HG03378 (cell line): ENCODE measurements around the gene PLEKHA4.
"Not testable (repeated sequence)": the region's sequence is repeated elsewhere in the genome, so short reads cannot be mapped to it uniquely, and the experiment has no call there.

Source experiments
- ATAC-seq: cut with Tn5 transposase; IDR thresholded peaks from one replicate; pipeline ENCODE4 v1.9.1; 2021; ENCODE audit warnings: mild to moderate bottlenecking, moderate library complexity; ENCODE audit not compliant: unreplicated experiment

Gene PLEKHA4

DNA sequence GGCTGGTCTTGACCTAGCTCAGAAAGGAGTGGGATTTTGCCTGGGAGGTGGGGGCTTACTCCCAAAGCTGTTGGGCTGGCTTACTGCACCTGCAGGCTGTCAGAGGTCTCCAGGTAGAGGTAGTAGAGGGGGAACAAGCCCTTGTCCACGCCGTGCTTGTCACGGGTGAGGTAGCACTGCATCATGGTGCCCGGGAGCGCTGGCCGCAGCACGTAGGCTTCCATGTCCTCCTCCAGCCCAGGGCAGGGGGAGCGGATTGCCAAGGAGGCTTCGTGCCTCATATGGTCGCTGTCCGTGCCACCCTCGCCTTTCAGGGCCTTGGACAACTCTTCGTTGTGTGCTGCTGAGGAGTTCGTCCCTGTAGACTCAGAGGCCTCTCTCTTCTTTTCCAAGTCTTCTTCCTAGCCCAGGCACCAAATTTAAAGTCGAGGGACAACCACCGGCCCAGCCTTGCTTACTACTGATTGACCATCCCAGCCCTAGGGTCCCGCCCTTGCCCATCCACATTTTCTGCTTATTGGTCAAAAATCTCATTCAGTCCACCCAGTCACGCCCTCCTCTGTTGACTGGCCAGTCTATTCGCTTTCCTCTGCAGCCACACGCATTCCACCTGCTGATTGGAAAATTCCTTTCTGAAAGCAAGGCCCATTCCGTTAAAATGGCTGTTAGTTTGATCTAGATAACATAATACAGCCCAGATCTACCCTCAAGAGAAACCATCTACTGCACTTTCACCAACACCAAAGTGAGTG, 19.6 kb upstream of the PLEKHA4 start:
- ATAC-seq: no peak

DNA sequence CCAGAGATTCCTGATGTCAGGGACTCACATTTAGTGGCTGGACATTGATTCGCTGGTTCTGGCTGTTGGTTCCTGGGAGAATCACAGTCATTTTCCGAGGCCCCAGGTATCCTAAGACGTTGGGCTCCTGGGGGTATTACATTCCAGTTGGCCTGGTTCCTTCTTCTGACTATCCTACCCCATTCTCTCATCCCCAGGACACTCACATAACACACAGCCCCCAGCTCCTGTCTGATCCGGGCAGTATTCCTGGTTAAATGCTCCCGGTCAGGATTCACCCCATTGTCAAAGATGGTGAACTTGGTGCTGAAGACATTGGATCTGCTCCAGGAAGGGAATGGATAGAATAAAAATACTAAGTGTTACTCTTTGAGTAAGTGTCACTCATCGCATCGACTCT, 15.3 kb upstream of the PLEKHA4 start:
- no peak for ATAC-seq

DNA sequence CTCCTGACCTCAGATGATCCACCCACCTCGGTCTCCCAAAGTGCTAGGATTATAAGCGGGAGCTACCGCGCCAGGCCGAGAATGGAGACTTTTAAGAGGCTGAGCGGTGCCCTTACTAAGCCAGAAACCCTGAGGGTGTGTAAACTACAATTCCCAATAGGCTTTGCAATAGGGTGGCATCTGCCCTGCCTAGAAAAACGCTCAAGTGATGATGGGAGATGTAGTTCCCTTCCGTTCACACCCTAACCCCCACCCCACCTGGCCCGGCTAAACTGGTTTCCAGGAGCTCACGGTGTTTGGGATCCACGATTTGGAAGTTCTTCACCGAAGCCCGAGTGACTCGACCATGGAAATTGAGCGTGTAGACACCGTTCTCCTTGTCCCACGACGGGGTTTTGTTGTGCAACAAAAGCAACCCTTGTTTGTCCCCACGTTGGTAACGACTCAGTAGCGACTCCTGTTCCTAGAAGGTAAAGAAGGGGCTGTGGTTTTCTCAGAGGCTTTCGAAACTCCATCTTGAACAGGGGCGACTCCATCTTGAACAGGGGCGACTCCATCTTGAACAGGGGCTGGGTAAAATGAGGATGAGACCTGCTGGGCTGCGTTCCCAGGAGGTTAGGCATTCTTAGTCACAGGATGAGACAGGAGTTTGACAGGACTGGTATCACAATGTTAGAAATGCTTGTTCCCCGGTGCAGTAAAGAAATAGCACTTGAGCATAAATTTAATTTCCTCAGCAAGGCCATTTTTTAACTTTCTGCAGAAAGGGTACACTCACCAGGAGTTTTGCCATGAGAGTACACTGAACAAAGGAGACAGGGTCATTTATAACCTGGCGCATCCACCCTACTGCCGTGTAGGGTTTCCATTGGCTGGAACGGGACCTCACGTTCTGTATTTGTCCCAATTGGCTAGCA, 13.6 kb upstream of the PLEKHA4 start:
- ATAC-seq: no peak

DNA sequence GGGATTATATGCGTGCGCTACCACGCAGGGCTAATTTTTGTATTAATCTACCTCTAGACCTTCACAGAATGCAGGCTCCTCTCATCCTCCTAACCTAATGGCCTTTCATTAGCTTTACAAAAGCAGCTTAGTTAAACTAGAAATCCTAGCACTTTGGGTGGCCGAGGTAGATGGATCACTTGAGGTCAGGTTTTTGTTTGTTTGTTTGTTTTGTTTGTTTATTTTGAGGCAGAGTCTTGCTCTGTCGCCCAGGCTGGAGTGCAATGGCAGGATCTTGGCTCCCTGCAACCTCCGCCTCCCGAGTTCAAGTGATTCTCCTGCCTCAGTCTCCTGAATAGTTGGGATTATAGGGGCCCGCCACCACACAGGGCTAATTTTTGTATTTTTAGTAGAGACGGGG, 11.3 kb upstream of the PLEKHA4 start:
- not testable (repeated sequence) for ATAC-seq

DNA sequence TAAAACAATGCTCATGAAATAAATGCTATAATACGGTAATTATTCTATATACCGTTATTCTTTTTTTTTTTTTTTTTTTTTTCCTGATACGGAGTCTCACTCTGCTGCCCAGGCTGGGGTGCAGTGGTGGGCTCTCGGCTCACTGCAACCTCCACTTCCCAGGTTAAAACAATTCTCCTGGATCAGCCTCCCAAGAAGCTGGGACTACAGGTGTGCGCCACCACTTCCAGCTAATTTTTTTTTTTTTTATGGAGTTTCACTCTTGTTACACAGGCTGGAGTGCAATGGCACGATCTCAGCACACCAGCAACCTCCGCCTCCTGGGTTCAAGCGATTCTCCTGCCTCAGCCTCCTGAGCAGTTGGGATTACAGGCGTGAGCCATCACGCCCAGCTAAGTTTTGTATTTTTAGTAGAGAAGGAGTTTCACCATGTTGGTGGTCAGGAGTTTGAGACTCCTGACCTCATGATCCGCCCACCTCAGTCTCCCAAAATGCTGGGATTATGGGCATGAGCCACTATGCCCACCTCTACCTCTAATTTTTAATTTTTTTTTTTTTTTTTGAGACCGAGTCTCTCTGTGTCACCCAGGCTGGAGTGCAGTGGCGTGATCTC, 10.7 kb upstream of the PLEKHA4 start:
- ATAC-seq: no peak

DNA sequence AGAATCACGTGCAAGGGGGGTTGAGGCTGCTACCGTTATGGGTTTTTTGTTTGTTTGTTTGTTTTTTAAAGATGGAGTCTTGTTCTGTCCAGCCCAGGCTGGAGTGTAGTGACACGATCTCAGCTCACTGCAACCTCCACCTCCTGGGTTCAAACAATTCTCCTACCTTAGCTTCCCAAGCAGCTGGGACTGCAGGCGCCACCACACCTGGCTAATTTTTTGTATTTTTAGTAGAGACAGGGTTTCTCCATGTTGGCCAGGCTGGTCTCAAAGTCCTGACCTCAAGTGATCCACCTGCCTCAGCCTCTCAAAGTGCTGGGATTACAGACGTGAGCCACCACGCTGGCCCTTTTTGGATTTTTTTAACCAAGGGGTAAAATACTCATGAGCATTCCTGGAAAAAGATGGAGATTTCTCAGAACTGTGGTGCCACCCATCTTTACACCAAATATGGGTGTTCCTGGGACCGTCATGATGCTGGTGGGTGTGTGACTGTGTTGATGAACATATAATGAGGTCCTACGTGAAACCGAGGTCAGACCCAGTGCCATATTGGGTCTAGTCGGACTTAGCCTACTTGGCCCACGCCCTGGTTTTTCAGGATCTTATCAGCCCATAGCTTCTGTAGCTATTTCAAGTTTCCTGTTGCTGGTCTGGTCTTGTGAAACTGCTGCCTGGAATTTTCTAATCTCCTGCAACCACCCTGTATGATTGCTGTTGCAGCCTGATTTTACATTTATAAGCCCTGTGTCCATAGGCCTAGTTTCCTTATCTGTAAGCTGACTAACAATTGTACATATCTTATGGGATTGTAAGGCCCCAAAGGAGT, 10.0 kb upstream of the PLEKHA4 start:
- no peak for ATAC-seq

DNA sequence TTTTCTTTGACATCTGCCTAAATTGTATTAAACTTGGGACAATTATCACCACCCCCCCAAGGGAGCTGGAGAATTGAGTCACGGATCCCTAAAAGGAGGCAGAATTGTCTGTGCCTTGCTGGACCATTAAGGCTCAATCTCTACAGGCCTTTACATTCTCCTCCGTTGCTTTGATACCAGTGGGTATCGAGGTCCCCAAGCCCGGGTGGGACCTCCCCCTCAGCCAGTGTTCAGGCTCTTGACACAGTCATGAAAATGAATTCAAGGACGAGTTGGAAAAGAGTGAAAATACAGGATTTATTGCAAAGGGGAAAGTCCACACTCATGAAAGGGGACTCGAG, 9.4 kb upstream of the PLEKHA4 start:
- no peak for ATAC-seq

DNA sequence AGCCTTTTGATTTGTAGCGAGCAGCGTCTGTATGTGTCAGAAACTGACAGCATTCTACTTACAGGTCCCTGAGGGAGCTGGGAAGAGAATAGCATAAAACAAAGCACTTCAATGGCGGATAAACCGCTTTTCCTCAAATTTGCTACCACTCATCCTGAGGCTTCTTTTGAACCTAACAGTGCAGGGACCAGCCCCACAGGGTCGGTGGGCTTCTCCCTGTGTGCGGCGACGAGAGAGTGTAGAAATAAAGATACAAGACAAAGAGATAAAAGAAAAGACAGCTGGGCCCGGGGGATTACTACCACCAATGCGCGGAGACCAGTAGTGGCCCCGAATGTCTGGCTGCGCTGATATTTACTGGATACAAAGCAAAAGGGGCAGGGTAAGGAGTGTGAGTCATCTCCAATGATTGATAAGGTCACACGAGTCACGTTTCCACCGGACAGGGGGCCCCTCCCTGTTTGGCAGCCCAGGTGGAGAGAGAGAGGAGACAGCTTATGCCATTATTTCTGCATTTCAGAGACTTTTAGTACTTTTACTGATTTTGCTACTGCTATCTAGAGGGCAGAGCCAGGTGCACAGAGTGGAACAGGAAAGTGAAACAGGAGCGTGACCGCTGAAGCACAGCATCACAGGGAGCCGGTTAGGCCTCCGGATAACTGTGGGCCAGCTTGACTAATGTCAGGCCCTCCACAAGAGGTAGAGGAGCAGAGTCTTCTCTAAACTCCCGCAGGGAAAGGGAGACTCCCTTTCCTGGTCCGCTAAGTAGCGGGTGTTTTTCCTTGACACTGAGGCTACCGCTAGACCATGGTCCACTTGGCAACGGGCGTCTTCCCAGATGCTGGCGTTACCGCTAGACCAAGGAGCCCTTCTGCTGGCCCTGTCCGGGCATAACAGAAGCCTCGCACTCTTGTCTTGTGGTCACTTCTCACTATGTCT, 7.9 kb upstream of the PLEKHA4 start:
- not testable (repeated sequence) for ATAC-seq

DNA sequence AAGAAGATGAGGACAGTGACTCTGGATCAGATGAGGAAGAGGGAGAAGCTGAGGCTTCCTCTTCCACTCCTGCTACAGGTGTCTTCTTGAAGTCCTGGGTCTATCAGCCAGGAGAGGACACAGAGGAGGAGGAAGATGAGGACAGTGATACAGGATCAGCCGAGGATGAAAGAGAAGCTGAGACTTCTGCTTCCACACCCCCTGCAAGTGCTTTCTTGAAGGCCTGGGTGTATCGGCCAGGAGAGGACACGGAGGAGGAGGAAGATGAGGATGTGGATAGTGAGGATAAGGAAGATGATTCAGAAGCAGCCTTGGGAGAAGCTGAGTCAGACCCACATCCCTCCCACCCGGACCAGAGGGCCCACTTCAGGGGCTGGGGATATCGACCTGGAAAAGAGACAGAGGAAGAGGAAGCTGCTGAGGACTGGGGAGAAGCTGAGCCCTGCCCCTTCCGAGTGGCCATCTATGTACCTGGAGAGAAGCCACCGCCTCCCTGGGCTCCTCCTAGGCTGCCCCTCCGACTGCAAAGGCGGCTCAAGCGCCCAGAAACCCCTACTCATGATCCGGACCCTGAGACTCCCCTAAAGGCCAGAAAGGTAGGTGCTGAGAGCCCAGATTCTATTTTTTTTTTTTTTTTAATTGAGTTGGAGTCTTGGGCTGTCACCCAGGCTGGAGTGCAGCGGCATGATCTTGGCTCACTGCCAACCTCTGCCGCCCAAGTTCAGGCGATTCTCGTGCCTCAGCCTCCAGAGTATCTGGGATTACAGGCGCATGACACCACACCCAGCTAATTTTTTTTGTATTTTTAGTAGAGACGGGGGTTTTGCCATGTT, 6.1 kb upstream of the PLEKHA4 start:
- no peak for ATAC-seq

DNA sequence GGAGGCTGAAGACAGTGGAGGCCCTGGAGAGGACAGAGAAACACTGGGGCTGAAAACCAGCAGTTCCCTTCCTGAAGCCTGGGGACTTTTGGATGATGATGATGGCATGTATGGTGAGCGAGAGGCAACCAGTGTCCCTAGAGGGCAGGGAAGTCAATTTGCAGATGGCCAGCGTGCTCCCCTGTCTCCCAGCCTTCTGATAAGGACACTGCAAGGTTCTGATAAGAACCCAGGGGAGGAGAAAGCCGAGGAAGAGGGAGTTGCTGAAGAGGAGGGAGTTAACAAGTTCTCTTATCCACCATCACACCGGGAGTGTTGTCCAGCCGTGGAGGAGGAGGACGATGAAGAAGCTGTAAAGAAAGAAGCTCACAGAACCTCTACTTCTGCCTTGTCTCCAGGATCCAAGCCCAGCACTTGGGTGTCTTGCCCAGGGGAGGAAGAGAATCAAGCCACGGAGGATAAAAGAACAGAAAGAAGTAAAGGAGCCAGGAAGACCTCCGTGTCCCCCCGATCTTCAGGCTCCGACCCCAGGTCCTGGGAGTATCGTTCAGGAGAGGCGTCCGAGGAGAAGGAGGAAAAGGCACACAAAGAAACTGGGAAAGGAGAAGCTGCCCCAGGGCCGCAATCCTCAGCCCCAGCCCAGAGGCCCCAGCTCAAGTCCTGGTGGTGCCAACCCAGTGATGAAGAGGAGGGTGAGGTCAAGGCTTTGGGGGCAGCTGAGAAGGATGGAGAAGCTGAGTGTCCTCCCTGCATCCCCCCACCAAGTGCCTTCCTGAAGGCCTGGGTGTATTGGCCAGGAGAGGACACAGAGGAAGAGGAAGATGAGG, 5.3 kb upstream of the PLEKHA4 start:
- ATAC-seq: no peak

DNA sequence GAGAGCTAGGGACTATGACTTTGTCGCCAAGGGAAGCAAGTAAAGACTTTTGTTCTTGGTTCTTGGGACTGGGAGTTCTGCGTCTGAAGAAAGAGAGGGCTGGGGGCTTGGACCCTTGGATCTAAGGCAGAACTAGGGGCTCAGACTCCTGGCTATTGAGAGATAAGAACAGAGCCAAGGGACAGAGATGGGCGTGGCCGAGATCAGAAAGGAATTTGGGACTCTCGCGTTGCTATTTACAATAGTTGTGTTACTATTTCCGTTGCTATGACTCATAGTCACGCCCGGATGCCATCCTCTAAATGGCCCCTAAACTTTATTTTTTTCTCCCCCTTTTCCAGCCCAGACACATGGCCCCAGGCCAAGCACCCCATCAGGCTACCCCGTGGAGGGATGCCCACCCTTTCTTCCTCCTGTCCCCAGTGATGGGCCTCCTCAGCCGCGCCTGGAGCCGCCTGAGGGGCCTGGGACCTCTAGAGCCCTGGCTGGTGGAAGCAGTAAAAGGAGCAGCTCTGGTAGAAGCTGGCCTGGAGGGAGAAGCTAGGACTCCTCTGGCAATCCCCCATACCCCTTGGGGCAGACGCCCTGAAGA, 4.6 kb upstream of the PLEKHA4 start:
- ATAC-seq: peak; percentile 37

DNA sequence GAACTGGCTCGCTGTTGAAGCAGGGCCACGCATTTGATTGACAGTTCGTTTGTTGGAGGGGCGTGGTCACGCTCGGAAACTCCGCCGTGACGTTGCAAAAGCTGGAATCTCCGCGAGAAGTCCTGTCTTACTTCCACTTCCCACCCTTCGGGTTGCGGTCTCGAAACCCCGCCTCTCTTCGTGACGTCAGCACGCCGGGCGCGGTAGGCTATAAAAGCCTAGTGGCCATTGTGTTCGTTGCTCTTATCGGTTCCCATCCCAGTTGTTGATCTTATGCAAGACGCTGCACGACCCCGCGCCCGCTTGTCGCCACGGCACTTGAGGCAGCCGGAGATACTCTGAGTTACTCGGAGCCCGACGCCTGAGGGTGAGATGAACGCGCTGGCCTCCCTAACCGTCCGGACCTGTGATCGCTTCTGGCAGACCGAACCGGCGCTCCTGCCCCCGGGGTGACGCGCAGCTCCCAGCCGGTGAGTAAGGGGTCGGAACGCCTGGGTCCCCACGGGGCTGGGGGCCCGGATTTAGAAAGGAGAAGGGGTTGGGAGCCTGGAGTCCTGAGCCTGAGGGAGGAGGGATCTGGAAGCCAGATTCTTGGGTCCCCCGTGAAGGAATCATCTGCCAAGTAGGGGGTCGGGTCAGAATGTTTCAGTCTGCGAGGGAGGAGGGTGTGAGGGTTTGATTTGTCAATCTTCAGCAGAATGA, 3.9 kb upstream of the PLEKHA4 start, which contains the start of gene PPP1R15A:
PPP1R15A (plus strand) TSS at position 240 of the 702 bp plus-strand sequence. CDS start 813 bp downstream, outside the sequence.
- ATAC-seq: peak; percentile 61

DNA sequence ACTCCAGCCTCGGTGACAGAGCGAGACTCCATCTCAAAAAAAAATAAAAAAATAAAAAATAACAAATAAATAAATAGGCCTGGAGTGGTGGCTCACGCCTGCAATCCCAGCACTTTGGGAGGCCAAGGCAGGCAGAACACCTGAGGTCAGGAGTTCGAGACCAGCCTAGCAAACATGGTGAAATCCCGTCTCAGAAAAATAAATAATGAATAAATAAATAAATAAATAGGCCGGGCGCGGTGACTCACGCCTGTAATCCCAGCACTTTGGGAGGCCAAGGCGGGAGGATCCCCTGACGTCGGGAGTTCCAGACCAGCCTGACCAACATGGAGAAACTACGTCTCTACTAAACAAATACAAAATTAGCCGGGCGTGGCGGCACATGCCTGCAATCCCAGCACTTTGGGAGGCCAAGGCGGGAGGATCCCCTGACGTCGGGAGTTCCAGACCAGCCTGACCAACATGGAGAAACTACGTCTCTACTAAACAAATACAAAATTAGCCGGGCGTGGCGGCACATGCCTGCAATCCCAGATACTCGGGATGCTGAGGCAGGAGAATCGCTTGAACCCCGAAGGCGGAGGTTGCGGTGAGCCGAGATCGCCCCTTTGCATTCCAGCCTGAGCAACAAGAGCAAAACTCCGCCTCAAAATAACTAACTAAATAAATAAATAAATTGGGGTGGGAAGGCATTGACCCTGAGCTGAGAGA, 3.2 kb upstream of the PLEKHA4 start:
- not testable (repeated sequence) for ATAC-seq

DNA sequence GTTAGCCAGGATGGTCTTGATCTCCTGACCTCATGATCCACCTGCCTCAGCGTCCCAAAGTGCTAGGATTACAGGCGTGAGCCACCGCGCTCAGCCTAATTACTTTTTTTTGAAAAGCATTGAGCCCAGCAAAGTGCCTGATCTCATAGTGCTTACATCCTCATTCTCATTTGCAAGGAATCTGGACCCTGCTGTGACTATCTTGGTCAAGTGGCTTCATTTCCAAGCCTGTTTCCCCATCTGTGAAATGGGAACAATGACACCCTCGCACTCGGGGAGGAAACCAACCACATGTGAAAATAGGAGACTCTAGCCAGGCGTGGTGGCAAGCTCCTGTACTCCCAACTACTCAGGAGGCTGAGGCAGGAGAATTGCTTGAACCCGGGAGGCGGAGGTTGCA, 1.6 kb upstream of the PLEKHA4 start:
- ATAC-seq: no peak

DNA sequence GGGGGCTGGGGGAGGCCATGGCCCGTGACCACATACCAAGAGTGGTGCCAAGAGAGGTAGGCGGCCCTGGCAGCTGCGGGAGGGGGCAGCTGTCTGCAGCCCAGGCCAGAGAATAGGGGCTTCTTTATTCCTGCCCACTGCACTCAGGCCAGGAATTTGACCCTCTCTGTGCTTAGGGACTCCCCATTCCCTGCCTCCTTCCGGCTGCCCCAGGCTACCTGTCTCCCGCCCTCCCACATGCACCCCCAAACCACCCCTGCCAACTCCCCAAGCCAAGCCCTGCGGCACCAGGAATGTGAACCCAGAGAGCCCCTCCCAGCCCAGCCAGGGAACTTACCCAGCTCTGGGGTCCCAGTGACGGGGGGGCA, 687 bp downstream of the PLEKHA4 start:
- no peak for ATAC-seq

DNA sequence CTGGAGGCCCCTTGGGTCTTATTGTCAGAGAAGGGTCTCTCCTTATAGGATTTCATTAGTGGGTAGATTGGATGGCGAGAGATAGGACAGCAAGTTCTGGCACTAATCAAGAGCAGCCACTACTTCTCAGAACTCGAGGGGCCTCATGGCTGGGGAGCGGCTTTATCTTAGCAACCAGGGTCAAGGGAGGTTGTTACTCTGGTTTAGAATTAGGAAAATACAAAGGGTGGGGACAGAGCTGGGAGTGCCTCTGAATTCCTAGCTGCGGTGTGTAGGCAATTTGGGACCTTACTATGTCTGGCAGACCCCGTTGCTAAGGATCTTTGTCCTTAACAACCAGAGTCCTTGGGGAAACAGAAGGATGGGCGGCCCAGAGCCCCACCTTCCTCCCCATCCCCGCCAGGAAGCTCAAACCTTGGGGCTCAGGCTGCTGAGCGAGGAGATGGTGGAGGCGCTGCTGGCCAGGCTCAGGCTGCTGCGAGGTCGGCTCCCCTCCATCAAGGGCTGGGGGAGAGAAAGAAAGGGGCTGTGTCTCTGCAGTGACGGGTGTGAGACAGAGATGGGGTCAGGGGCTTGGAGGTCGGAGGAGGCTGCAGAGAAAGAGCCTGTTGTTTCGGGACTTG, 1.2 kb downstream of the PLEKHA4 start:
- no peak for ATAC-seq
